HepG2 (cell line): Measurements from ENCODE around the gene PRCD. TPM values are rescaled to one million over a fixed set of nuclear protein-coding genes. Genes with fewer than 3 reads are reported as not detected.

ENCODE experiments used
- FOXA3 ChIP-seq: IDR thresholded peaks from 2 replicates; pipeline ENCODE4 v1.6.1; 2016; ENCODE audit warnings: missing genetic modification reagents, missing compliant biosample characterization
- GABPB1 ChIP-seq: IDR thresholded peaks from 2 replicates; pipeline ENCODE4 v1.6.1; 2016; ENCODE audit warnings: mild to moderate bottlenecking, missing genetic modification reagents, moderate library complexity, missing compliant biosample characterization
- HDAC2 ChIP-seq: sonication (generic); formaldehyde crosslinking; IDR thresholded peaks from 2 replicates; pipeline ENCODE4 v1.4.0; 2020; ENCODE audit warnings: missing genetic modification reagents
- NCOA1 ChIP-seq: sonication (generic); formaldehyde crosslinking; IDR thresholded peaks from 2 replicates; pipeline ENCODE4 v1.9.0; 2021; ENCODE audit warnings: missing genetic modification reagents
- NR3C1 ChIP-seq: sonication (generic); formaldehyde crosslinking; IDR thresholded peaks from 2 replicates; pipeline ENCODE4 v1.4.0; 2020; ENCODE audit warnings: missing genetic modification reagents
- SALL1 ChIP-seq: sonication (generic); formaldehyde crosslinking; IDR thresholded peaks from 2 replicates; pipeline ENCODE4 v1.8.0; 2022; ENCODE audit warnings: mild to moderate bottlenecking, missing genetic modification reagents
- SIX1 ChIP-seq: sonication (generic); formaldehyde crosslinking; IDR thresholded peaks from 2 replicates; pipeline ENCODE4 v1.4.0; 2020; ENCODE audit warnings: missing genetic modification reagents, borderline replicate concordance
- ZFP37 ChIP-seq: sonication (generic); formaldehyde crosslinking; IDR thresholded peaks from 2 replicates; pipeline ENCODE4 v1.4.0; 2020; ENCODE audit warnings: missing genetic modification reagents, borderline replicate concordance
- ZFYVE20 ChIP-seq: sonication (generic); formaldehyde crosslinking; IDR thresholded peaks from 2 replicates; pipeline ENCODE4 v1.8.0; 2023; ENCODE audit warnings: low read depth, mild to moderate bottlenecking, moderate library complexity, missing genetic modification reagents, borderline replicate concordance
- ZNF296 ChIP-seq: sonication (generic); formaldehyde crosslinking; conservative IDR thresholded peaks from 2 replicates; pipeline ENCODE4 v1.5.0; 2020; ENCODE audit warnings: mild to moderate bottlenecking, missing genetic modification reagents
- ZNF724P ChIP-seq: sonication (generic); formaldehyde crosslinking; IDR thresholded peaks from 2 replicates; pipeline ENCODE4 v1.8.0; 2022; ENCODE audit warnings: missing genetic modification reagents, borderline replicate concordance
- polyA plus RNA-seq, 8 experiments: library from polyadenylated mRNA; depleted of rRNA in 3 of 8; stranded (reverse) in 7 of 8; unstranded in 1 of 8; fragments of >200 nt; fragmentation: Illumina TruSeq in 4 of 8; extraction: Trizol in 4 of 8; gene quantifications; 2 replicates each; pipeline versions ENCODE4 v1.2.1 to v1.2.3, GENCODE V29; 2011 to 2016; ENCODE audit warnings: low read depth in 4 of 8, missing spikeins in 1 of 8, mixed read lengths in 1 of 8; ENCODE audit not compliant: insufficient read depth in 1 of 8
- total RNA-seq, 5 experiments: library from RNA; depleted of rRNA; stranded (reverse); fragments of >200 nt; fragmentation: Illumina TruSeq; extraction: Trizol; gene quantifications; 2 replicates each; pipeline ENCODE4 v1.2.3, GENCODE V29; 2016; ENCODE audit warnings: low read depth in 1 of 5
- TF ChIP-seq, protein P1 (sequence below): sonication (generic); formaldehyde crosslinking; IDR thresholded peaks from 2 replicates; pipeline ENCODE4 v1.4.0; 2020; ENCODE audit warnings: missing genetic modification reagents
- TF ChIP-seq, protein P2 (sequence below): sonication (generic); formaldehyde crosslinking; IDR thresholded peaks from 2 replicates; pipeline ENCODE4 v1.5.0; 2020; ENCODE audit warnings: missing genetic modification reagents
- TF ChIP-seq, protein P3 (sequence below): sonication (generic); formaldehyde crosslinking; IDR thresholded peaks from 2 replicates; pipeline ENCODE4 v1.4.0; 2020; ENCODE audit warnings: missing genetic modification reagents
- TF ChIP-seq, protein P4 (sequence below): sonication (generic); formaldehyde crosslinking; IDR thresholded peaks from 2 replicates; pipeline ENCODE4 v1.4.0; 2020; ENCODE audit warnings: missing genetic modification reagents
- TF ChIP-seq, protein P5 (sequence below): sonication (generic); formaldehyde crosslinking; IDR thresholded peaks from 2 replicates; pipeline ENCODE4 v1.5.0; 2020; ENCODE audit warnings: missing genetic modification reagents, mild to moderate bottlenecking, borderline replicate concordance
- TF ChIP-seq, protein P6 (sequence below): sonication (generic); formaldehyde crosslinking; conservative IDR thresholded peaks from 2 replicates; pipeline ENCODE4 v1.4.0; 2020; ENCODE audit warnings: missing genetic modification reagents

PRCD gene
- total and polyA plus RNA-seq, 2 of the 13 experiments (the other 11 are each of a cell fraction or from before 2014, with no cell fraction given): 0.51 TPM; not detected in 1

DNA sequence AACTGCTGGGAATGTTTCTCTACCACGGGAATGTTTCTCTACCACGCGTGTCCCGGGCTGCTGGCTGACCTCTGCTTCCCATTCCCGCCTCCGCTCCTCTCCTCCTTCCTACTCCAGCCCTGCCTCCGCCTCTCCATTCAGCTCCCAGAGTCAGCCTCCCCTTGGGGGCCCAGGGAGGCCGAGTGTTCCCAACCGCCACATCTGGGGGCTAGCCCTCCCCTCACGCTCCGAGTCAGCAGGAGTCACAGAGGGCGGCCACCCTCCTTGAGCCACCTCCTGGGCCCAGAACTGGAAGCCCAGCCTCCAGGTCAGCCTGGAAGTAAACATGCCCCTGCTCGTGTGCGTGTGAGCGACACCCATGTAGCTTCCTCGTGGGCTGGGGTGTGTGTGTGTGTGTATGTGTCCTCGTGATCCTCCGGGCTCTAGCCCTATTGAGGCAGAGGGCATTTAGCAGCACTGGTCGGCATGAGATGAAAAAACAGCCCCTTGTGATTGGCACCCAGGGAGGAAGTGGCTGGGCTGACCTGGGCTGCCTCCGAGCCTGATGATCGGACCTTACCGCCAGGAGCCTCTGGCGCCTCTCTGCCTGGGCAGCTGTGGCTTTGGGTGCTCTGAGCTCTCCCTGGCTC is 9.6 kb upstream of the PRCD start (continued):
- TF ChIP-seq, protein P1, sequence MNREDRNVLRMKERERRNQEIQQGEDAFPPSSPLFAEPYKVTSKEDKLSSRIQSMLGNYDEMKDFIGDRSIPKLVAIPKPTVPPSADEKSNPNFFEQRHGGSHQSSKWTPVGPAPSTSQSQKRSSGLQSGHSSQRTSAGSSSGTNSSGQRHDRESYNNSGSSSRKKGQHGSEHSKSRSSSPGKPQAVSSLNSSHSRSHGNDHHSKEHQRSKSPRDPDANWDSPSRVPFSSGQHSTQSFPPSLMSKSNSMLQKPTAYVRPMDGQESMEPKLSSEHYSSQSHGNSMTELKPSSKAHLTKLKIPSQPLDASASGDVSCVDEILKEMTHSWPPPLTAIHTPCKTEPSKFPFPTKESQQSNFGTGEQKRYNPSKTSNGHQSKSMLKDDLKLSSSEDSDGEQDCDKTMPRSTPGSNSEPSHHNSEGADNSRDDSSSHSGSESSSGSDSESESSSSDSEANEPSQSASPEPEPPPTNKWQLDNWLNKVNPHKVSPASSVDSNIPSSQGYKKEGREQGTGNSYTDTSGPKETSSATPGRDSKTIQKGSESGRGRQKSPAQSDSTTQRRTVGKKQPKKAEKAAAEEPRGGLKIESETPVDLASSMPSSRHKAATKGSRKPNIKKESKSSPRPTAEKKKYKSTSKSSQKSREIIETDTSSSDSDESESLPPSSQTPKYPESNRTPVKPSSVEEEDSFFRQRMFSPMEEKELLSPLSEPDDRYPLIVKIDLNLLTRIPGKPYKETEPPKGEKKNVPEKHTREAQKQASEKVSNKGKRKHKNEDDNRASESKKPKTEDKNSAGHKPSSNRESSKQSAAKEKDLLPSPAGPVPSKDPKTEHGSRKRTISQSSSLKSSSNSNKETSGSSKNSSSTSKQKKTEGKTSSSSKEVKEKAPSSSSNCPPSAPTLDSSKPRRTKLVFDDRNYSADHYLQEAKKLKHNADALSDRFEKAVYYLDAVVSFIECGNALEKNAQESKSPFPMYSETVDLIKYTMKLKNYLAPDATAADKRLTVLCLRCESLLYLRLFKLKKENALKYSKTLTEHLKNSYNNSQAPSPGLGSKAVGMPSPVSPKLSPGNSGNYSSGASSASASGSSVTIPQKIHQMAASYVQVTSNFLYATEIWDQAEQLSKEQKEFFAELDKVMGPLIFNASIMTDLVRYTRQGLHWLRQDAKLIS (CRISPR knock-in tag): peak; percentile 72; the same call in 1 of the 2 replicates
- TF ChIP-seq HDAC2 (no peak), ZFP37 (no peak), SALL1 (CRISPR knock-in tag) (peak; percentile 31; the same call in 1 of the 2 replicates), ZFYVE20 (no peak), NR3C1 (CRISPR knock-in tag) (no peak), GABPB1 (0 out of 2 replicates have a peak, but pooled peaks have one; percentile 2), ZNF724P (CRISPR knock-in tag) (no peak), ZNF296 (CRISPR knock-in tag) (peak; percentile 23; the same call in 1 of the 2 replicates), NCOA1 (0 out of 2 replicates have a peak, but pooled peaks have one; percentile 19), FOXA3 (peak; percentile 70; the same call in 1 of the 2 replicates), SIX1 (CRISPR knock-in tag) (no peak)
- TF ChIP-seq, protein P2, sequence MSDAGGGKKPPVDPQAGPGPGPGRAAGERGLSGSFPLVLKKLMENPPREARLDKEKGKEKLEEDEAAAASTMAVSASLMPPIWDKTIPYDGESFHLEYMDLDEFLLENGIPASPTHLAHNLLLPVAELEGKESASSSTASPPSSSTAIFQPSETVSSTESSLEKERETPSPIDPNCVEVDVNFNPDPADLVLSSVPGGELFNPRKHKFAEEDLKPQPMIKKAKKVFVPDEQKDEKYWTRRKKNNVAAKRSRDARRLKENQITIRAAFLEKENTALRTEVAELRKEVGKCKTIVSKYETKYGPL (CRISPR knock-in tag): no peak
- TF ChIP-seq, protein P3, sequence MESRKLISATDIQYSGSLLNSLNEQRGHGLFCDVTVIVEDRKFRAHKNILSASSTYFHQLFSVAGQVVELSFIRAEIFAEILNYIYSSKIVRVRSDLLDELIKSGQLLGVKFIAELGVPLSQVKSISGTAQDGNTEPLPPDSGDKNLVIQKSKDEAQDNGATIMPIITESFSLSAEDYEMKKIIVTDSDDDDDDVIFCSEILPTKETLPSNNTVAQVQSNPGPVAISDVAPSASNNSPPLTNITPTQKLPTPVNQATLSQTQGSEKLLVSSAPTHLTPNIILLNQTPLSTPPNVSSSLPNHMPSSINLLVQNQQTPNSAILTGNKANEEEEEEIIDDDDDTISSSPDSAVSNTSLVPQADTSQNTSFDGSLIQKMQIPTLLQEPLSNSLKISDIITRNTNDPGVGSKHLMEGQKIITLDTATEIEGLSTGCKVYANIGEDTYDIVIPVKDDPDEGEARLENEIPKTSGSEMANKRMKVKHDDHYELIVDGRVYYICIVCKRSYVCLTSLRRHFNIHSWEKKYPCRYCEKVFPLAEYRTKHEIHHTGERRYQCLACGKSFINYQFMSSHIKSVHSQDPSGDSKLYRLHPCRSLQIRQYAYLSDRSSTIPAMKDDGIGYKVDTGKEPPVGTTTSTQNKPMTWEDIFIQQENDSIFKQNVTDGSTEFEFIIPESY (CRISPR knock-in tag): peak; percentile 97
- TF ChIP-seq, protein P4, sequence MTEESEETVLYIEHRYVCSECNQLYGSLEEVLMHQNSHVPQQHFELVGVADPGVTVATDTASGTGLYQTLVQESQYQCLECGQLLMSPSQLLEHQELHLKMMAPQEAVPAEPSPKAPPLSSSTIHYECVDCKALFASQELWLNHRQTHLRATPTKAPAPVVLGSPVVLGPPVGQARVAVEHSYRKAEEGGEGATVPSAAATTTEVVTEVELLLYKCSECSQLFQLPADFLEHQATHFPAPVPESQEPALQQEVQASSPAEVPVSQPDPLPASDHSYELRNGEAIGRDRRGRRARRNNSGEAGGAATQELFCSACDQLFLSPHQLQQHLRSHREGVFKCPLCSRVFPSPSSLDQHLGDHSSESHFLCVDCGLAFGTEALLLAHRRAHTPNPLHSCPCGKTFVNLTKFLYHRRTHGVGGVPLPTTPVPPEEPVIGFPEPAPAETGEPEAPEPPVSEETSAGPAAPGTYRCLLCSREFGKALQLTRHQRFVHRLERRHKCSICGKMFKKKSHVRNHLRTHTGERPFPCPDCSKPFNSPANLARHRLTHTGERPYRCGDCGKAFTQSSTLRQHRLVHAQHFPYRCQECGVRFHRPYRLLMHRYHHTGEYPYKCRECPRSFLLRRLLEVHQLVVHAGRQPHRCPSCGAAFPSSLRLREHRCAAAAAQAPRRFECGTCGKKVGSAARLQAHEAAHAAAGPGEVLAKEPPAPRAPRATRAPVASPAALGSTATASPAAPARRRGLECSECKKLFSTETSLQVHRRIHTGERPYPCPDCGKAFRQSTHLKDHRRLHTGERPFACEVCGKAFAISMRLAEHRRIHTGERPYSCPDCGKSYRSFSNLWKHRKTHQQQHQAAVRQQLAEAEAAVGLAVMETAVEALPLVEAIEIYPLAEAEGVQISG (CRISPR knock-in tag): peak; percentile 34; the same call in 1 of the 2 replicates
- TF ChIP-seq, protein P5, sequence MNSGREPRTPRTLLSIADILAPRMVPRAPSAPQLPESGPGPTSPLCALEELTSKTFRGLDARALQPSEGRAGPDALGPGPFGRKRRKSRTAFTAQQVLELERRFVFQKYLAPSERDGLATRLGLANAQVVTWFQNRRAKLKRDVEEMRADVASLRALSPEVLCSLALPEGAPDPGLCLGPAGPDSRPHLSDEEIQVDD (CRISPR knock-in tag): 0 out of 2 replicates have a peak, but pooled peaks have one; percentile 23
- TF ChIP-seq, protein P6, sequence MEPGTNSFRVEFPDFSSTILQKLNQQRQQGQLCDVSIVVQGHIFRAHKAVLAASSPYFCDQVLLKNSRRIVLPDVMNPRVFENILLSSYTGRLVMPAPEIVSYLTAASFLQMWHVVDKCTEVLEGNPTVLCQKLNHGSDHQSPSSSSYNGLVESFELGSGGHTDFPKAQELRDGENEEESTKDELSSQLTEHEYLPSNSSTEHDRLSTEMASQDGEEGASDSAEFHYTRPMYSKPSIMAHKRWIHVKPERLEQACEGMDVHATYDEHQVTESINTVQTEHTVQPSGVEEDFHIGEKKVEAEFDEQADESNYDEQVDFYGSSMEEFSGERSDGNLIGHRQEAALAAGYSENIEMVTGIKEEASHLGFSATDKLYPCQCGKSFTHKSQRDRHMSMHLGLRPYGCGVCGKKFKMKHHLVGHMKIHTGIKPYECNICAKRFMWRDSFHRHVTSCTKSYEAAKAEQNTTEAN (CRISPR knock-in tag): 0 out of 2 replicates have a peak, but pooled peaks have one; percentile 14
